ENCODE results near the gene RTN1. TPM values are rescaled to one million over a fixed set of nuclear protein-coding genes. Genes with fewer than 3 reads are reported as not detected.

Gene RTN1
- total RNA-seq, 1 donor from 2014 or later, result 518 TPM

GRCh38 chr14:59564366-59564765 lies 306.2 kb downstream of the RTN1 start:
- Mint-ChIP-seq H3K9me3 (ENCODE audit: unreplicated experiment) (no peaks in the 10 kb centered on the region), H3K27me3 (ENCODE audit: unreplicated experiment) (peaks cover 2% of the 10 kb centered on the region), H3K4me3 (ENCODE audit: unreplicated experiment) (no peak overlapping the region), H3K36me3 (ENCODE audit: unreplicated experiment) (no peaks in the 10 kb centered on the region), H3K27ac (ENCODE audit: unreplicated experiment) (no peak overlapping the region), H3K4me1 (ENCODE audit: low read depth, unreplicated experiment) (peaks cover 4% of the 10 kb centered on the region)
- no peak for TF ChIP-seq CTCF (IDR thresholded peaks at IDR 0.05; ENCODE audit: partially characterized antibody, unreplicated experiment)
- no peak for DNase-seq

GRCh38 chr14:59547310-59547709 lies 323.3 kb downstream of the RTN1 start:
- no peaks in the 10 kb centered on the region for H3K9me3 Mint-ChIP-seq (ENCODE audit: unreplicated experiment)
- no peak overlapping the region for H3K4me3 Mint-ChIP-seq (ENCODE audit: unreplicated experiment)
- H3K4me1 Mint-ChIP-seq (ENCODE audit: low read depth, unreplicated experiment), result no peaks in the 10 kb centered on the region
- H3K36me3 Mint-ChIP-seq (ENCODE audit: unreplicated experiment), result no peaks in the 10 kb centered on the region
- no peak for DNase-seq
- H3K27ac Mint-ChIP-seq (ENCODE audit: unreplicated experiment), result no peak overlapping the region
- H3K27me3 Mint-ChIP-seq (ENCODE audit: unreplicated experiment), result peaks cover 3% of the 10 kb centered on the region
- TF ChIP-seq CTCF (IDR thresholded peaks at IDR 0.05; ENCODE audit: partially characterized antibody, unreplicated experiment), result no peak

Small RNA genes within 50 kb of the gene (microRNA-seq; reads per million reads assigned to microRNA genes)
- 1.7 reads per million, percentile 8 among the genes with 10 or more reads in this experiment for gene MIR5586 (ENCODE audit: unreplicated experiment)

Other genes with a start within 250 kb of the RTN1 start
- 1.3 TPM for gene LRRC9, start 49.4 kb upstream of the RTN1 start, total RNA-seq (ENCODE audit: unreplicated experiment)
- gene PCNX4, start 221.1 kb upstream of the RTN1 start, total RNA-seq (ENCODE audit: unreplicated experiment), result 80.6 TPM

All from glutamatergic neuron (in vitro differentiated cells).